Astrocyte (in vitro differentiated cells and primary cell): ENCODE results near the gene FITM1. TPM values are rescaled to one million over a fixed set of nuclear protein-coding genes. Genes with fewer than 3 reads are reported as not detected.

Source experiments
- DNase-seq: peaks from one replicate; pipeline ENCODE4 v3.0.0-alpha.2; 2010; ENCODE audit warnings: low read depth
- FAIRE-seq: peaks from 2 replicates; lab custom pipeline; 2011; peaks lifted over from hg19 to GRCh38; lab: Jason Lieb, UNC
- H2AFZ ChIP-seq: 2 replicates; pipeline ENCODE4 v1.6.0; 2012; ENCODE audit warnings: low read depth, low read length, inconsistent platforms
- H3K27ac ChIP-seq: 2 replicates; pipeline ENCODE4 v1.5.1; 2011; ENCODE audit warnings: low read depth, low read length, inconsistent platforms
- H3K27me3 ChIP-seq: 2 replicates; pipeline ENCODE4 v1.6.0; 2011; ENCODE audit warnings: low read length, inconsistent platforms; ENCODE audit not compliant: insufficient read depth
- H3K36me3 ChIP-seq: 2 replicates; pipeline ENCODE4 v1.5.1; 2011; ENCODE audit warnings: low read length, inconsistent platforms; ENCODE audit not compliant: insufficient read depth
- H3K4me1 ChIP-seq: 2 replicates; pipeline ENCODE4 v1.5.1; 2011; ENCODE audit warnings: low read length, inconsistent platforms; ENCODE audit not compliant: insufficient read depth
- H3K4me2 ChIP-seq: 2 replicates; pipeline ENCODE4 v1.6.0; 2012; ENCODE audit warnings: low read length, inconsistent platforms
- H3K4me3 ChIP-seq: 2 replicates; pipeline ENCODE4 v1.5.1; 2011; ENCODE audit warnings: low read depth, mild to moderate bottlenecking, low read length, inconsistent platforms; ENCODE audit not compliant: insufficient read depth
- H3K79me2 ChIP-seq: 2 replicates; pipeline ENCODE4 v1.6.0; 2012; ENCODE audit warnings: mild to moderate bottlenecking, low read length, inconsistent platforms; ENCODE audit not compliant: insufficient read depth
- H3K9ac ChIP-seq: 2 replicates; pipeline ENCODE4 v1.6.0; 2012; ENCODE audit warnings: mild to moderate bottlenecking, low read length, inconsistent platforms
- H3K9me3 ChIP-seq: 2 replicates; pipeline ENCODE4 v1.5.1; 2012; ENCODE audit warnings: low read depth, mild to moderate bottlenecking, low read length, inconsistent platforms; ENCODE audit not compliant: insufficient read depth
- H4K20me1 ChIP-seq: 2 replicates; pipeline ENCODE4 v1.6.0; 2012; ENCODE audit warnings: low read length, inconsistent platforms; ENCODE audit not compliant: insufficient read depth
- H3K27ac Mint-ChIP-seq: one replicate; pipeline ENCODE4 v1.8.0; 2021; ENCODE audit warnings: mild to moderate bottlenecking, mixed read lengths; ENCODE audit not compliant: unreplicated experiment
- H3K27me3 Mint-ChIP-seq: one replicate; pipeline ENCODE4 v1.8.0; 2021; ENCODE audit warnings: low read depth, mixed read lengths; ENCODE audit not compliant: unreplicated experiment
- H3K36me3 Mint-ChIP-seq: one replicate; pipeline ENCODE4 v1.8.0; 2021; ENCODE audit warnings: low read depth, mixed read lengths; ENCODE audit not compliant: unreplicated experiment
- H3K4me1 Mint-ChIP-seq: one replicate; pipeline ENCODE4 v1.8.0; 2021; ENCODE audit warnings: low read depth, mixed read lengths; ENCODE audit not compliant: unreplicated experiment
- H3K4me3 Mint-ChIP-seq: one replicate; pipeline ENCODE4 v1.8.0; 2021; ENCODE audit warnings: mild to moderate bottlenecking, moderate library complexity, mixed read lengths; ENCODE audit not compliant: unreplicated experiment
- H3K9me3 Mint-ChIP-seq: one replicate; pipeline ENCODE4 v1.8.0; 2021; ENCODE audit warnings: mild to moderate bottlenecking, mixed read lengths; ENCODE audit not compliant: unreplicated experiment
- CTCF ChIP-seq: IDR thresholded peaks from 2 replicates; pipeline ENCODE4 v1.5.1; 2011; ENCODE audit warnings: low read depth, mild to moderate bottlenecking, inconsistent platforms, low read length, moderate library complexity; ENCODE audit not compliant: insufficient read depth
- EZH2 ChIP-seq: IDR thresholded peaks from 2 replicates; pipeline ENCODE4 v1.6.1; 2012; ENCODE audit warnings: mild to moderate bottlenecking, low read length, inconsistent platforms; ENCODE audit not compliant: insufficient read depth
- total RNA-seq: library from RNA; stranded (reverse); gene quantifications from 2 replicates; pipeline ENCODE4 v1.2.1, GENCODE V29; 2021

The FITM1 gene
- total RNA-seq, 1 donor from 2014 or later = 0.25 TPM

GRCh38 chr14:24160499-24160849 lies 30.0 kb downstream of the FITM1 start:
- peak overlapping the region; percentile 99 for H3K27ac Mint-ChIP-seq

GRCh38 chr14:24160850-24161804 lies 30.7 kb downstream of the FITM1 start, which contains the start of gene IRF9:
IRF9 (plus strand) TSS chr14:24161265; CDS start chr14:24162145, 880 bp downstream.
- H3K36me3 ChIP-seq = peaks cover 33% of the 10 kb centered on the region
- H3K9me3 Mint-ChIP-seq = no peaks in the 10 kb centered on the region
- H3K27ac ChIP-seq = peak within 1 kb of the TSS; percentile 86

More at GRCh38 chr14:24160499-24160849, 30.0 kb downstream of the FITM1 start:
- Histone ChIP-seq H3K4me2 (peak overlapping the region; percentile 94), H3K27ac (peak overlapping the region; percentile 23), H3K9me3 (no peaks in the 10 kb centered on the region), H2AFZ (no peak overlapping the region), H3K9ac (no peak overlapping the region), H3K79me2 (peaks cover 12% of the 10 kb centered on the region), H3K4me1 (peaks cover 12% of the 10 kb centered on the region), H3K36me3 (peaks cover 36% of the 10 kb centered on the region), H3K27me3 (no peaks in the 10 kb centered on the region), H4K20me1 (peaks cover 26% of the 10 kb centered on the region), H3K4me3 (no peak overlapping the region)
- TF ChIP-seq EZH2 (no peak), CTCF (no peak)
- no peak overlapping the region for H3K4me3 Mint-ChIP-seq
- H3K9me3 Mint-ChIP-seq = no peaks in the 10 kb centered on the region
- no peak for FAIRE-seq
- no peaks in the 10 kb centered on the region for H3K27me3 Mint-ChIP-seq
- H3K36me3 Mint-ChIP-seq = peaks cover 43% of the 10 kb centered on the region
- peaks cover 20% of the 10 kb centered on the region for H3K4me1 Mint-ChIP-seq
- DNase-seq = no peak

More at GRCh38 chr14:24160850-24161804, 30.7 kb downstream of the FITM1 start, which contains the start of gene IRF9:
- H3K4me3 ChIP-seq = peak within 1 kb of the TSS; percentile 74
- peak within 1 kb of the TSS; percentile 94 for H3K4me2 ChIP-seq
- H3K4me1 ChIP-seq = peaks cover 12% of the 10 kb centered on the region
- peak within 1 kb of the TSS; percentile 93 for H3K4me3 Mint-ChIP-seq
- H3K36me3 Mint-ChIP-seq = peaks cover 42% of the 10 kb centered on the region
- peaks cover 30% of the 10 kb centered on the region for H4K20me1 ChIP-seq
- peak within 1 kb of the TSS; percentile 90 for H3K9ac ChIP-seq
- peak; percentile 78 for DNase-seq
- H3K27me3 ChIP-seq = no peaks in the 10 kb centered on the region
- no peak for FAIRE-seq
- peaks cover 20% of the 10 kb centered on the region for H3K4me1 Mint-ChIP-seq
- peak; percentile 96 for TF ChIP-seq CTCF
- no peak for TF ChIP-seq EZH2
- peaks cover 12% of the 10 kb centered on the region for H3K79me2 ChIP-seq
- no peaks in the 10 kb centered on the region for H3K9me3 ChIP-seq
- H3K27me3 Mint-ChIP-seq = no peaks in the 10 kb centered on the region
- H2AFZ ChIP-seq = peak within 1 kb of the TSS; percentile 62
- H3K27ac Mint-ChIP-seq = peak within 1 kb of the TSS; percentile 99
